Activated CD8-positive, alpha-beta memory T cell treated with anti-CD3 and anti-CD28 coated beads for 48 hours (primary cell): ENCODE measurements around the gene CAMK2A.

ENCODE experiments used
- DNase-seq, 3 experiments: peaks; one replicate each; pipeline ENCODE4 v3.0.0-alpha.2; 2020; ENCODE audit warnings: low read depth in 2 of 3, low spot score in 2 of 3

The CAMK2A gene

DNA sequence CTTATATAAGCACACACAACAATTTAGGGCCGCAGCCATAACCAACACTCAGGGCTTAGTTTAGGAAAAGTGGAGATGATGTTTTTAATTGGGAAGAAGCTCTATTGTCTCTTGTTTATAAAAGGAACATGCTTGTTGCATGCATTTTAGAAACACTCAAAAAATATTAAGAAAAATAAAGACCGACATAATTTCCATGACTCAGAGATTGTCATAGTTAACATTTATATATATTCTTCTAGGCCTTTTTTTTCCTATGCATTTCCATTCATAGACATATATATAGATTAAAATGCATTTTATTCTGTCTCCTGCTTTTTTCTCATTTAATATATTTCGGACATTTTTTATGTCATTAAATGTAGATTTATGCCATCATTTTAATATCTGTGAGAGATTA is 26.7 kb upstream of the CAMK2A start:
- no peak for DNase-seq

DNA sequence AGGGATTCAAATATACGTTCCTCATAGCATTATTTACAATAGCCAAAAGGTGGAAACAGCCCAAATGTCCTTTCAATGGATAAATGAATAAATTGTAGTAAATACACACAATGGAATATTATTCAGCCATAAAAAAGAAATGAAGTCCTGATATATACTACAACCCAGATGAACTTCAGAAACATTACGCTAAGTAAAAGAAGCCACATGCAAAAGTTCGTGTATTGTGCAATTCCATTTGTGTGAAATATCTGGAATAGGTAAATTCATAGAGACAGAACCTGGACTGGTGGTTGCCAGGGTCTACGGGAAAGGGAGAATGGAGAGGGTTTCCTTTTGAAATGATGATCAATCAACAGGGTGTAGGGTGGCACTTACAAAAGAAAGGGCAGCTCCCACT is 25.7 kb upstream of the CAMK2A start:
- no peak for DNase-seq

- no peak for DNase-seq
These were observed 24.5 kb upstream of the CAMK2A start for GRCh38 chr5:150313921-150314716.

DNA sequence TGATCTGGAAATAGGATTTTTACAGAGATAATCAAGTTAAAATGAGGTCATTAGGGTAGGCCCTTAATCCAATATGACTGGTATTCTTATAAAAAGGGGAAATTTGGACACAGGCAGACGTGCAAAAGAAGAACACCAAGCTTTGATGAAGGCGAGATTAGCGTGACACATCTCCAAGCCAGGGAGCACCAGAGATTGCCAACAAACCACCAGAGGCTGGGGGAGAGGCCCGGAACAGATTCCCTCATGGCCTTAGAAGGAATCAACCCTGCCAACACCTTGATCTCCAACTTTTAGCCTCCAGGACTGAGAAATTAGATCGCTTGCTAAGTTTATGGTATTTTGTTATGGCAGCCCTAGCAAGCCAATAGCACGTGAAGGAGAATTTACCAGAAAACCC is 23.9 kb upstream of the CAMK2A start:
- no peak for DNase-seq

DNA sequence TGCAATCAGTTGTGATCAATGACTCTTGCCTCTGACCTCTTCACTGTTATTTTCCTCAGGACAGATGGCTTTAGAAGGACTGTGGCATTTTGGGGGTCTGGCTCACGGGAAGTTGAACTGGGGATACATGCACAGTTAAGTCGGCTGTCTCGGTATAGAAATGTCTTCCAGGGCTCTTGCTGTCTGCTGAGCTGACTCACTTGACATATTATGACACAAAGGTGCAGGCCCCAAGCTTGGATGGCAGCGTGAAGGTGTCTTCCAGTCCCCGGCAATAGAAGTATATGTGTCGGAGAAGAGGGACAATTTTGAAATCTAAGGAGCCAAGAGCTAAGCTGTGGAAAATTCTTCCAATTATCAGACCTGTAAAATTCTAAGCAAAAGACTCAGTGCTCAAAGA is 22.9 kb upstream of the CAMK2A start:
- no peak for DNase-seq

DNA sequence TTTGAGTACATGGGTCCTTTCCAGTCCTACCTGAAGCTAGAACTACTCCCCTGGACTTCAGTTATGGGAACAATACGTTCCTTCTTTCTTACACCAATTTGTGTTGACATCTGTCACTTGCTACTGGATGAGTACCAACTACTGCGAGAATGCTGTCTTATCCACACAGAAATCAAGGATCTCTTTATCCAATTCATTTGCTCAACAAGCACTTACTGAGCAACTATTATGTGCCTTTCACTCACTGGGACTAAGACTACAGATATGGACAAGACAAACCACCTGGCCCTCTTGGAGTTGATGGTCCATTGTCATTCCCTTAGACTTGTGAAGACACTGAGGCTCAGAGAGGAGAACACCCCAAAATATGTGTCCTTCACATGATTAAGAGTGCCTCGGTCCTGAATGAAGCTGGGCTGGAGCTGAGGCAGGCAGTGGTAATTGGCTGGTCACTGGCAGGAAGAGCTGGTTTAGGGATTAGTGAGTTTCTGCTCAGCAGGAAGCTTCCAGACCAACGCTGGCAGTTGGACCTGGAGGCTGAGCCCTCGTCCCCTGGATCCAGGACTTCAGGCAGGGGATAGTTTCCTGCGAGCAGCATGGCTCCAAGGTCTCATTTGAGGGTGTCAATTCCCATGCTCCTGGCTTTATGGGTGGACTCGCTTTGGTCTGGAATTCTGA is 21.6 kb upstream of the CAMK2A start:
- no peak for DNase-seq

DNA sequence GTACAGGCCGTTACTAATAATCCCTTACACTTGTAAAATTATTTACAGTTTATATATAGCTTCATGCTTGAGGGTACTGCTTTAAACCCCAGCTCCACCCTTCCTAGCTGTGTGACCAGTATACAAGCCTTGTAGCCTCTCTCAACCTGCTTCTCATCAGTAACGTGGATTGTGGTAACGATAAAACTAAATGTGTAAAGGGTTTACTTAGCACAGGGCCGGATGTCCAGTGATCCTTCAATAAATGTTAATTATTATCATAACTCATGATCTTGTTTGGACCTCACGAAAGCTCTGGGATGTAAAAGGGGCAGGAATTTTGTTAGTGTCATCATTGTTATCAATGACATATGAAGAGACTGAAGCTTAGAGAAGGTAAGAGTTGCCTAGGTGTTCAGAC is 20.7 kb upstream of the CAMK2A start:
- DNase-seq, result no peak

GRCh38 chr5:150309886-150310239 is 20.3 kb upstream of the CAMK2A start:
- no peak for DNase-seq

GRCh38 chr5:150309101-150309885 is 19.7 kb upstream of the CAMK2A start:
- DNase-seq, result no peak

DNA sequence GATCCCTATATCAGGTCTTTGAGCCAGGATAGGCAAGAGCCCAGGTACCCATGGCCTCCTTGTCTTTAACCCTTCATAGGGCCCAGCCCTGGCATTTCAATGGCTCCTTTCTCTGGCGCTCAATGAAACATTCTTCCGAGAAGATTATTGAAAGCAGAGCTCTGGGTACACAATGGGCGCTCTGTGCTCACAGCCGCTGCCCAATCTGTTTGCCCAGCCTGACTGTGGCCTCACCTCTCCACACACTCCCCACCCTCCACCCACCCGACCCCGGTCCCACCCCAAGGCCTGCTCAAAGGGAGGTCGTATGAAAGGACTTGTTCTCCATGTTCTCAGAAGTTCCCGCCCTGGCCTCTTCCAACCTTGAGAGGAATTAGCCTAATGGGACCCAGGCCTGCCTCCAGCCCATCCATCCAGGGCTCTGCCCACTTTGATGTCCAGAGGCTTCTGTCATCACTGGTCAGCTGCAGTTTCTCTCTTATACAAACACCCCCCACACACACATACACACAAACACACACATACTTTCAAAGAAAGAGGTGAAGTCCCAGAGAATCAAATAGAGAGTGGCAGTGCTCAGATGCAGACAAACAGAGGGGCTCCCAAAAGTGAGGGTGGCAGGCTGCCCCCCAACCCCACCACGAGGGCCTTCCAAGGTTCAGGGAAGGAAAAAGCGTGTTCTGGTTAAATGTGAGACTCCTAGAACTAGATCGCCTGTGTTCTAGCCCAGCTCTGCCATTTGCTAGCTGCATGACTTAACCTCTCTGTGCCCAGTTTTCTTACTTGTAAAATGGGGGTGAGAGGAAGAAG is 18.2 kb upstream of the CAMK2A start:
- no peak for DNase-seq

DNA sequence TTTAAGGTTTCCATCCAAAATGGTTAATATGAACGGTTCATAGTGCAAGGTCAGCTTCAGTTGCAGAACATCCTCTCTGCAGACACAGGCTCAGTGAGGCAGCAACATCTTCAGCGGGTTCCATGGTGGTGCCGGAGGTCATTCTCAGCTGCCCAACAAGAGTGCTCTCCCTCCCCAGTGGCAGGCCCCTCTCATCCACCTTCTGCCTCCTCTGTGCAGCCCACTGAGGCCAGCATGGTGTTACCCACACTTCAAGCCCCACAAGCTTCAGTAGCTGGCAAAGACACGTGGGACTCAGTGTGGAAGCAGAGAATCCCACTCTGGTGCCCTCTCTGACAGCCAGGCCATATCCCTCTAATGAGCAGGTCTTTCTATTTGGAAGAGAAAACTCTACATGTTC is 17.2 kb upstream of the CAMK2A start:
- no peak for DNase-seq

DNA sequence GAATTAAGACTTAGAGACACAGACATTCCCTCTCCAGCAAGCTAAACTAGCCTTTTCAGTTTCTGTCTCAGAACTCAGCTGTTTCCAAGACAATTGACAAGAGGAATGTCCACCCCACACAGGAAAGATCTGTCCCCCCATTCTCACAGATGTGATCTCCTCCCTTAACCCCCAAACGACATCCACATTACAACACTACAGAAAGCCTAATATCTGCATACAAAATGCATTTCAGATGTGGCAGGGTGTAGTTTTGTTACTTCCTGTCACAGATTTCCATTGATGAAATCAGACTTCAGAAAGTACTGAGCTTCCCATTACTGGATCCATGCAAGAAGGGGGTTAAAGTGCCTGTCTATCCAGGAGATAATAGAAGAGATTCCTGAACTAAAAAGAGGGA is 16.0 kb upstream of the CAMK2A start:
- no peak for DNase-seq

- DNase-seq, result no peak
These were observed 15.5 kb upstream of the CAMK2A start for GRCh38 chr5:150305095-150305494.

DNA sequence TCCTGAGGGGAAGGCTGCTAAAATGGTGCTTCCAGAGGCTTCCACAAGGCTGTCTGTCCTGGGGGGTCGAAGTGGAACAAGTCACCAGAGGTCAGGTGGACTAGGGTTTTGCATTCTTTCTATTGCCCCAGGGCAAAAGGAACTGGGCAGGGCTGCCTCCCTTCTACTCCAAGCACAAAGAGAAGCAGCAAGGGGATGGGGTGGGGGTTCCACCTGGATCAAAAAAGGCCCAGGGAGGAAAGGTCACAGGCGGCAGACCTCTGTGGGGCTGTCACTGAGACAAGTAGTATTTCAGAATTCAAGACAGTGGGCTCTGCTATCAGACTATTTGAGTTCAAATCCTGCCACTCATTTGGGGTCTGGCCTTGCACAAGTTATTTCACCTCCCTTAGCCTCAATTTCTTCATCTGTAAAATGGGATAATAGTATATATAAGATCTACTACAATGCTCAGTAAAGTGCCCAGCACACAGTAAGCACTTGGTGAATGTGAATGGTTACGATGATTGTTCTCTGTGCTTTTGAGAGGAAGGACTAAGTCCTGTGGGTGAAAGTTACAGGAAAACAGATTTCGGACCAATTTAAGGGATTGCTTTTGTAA is 15.0 kb upstream of the CAMK2A start:
- no peak for DNase-seq

DNA sequence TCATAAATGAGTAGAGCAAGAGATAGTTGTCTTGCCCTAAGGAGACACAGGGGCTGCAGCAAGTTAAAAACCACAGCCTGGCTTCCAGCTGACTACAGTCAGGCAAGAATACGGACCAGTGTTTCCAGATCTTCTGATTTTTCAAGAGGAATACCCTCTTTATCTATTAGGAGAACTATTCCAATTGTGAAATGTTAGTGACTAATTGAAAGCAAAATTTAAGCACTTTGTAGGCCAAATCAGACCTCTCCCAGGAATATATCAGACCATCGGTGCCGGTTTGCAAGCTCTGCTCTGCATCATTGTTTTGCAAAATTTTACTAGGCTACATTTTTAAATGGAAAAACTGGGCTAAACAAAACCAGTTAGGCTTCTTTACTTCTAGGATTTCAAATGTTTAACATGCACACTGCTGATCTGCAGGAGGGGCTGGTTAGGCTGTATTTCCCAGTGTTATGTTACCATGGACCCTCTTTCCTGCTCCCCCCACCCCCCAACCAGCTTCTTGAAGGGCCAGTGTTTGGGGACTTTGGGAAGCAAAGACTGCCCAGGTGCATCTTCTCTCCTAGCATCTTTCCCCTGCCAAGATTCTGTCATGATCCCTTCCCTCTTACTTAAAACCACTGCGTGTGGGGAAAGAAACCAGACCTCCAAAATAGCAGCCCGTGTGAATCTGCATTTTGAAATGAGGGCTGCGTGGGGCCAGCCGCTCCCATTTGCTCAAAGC is 14.2 kb upstream of the CAMK2A start:
- DNase-seq, result no peak

DNA sequence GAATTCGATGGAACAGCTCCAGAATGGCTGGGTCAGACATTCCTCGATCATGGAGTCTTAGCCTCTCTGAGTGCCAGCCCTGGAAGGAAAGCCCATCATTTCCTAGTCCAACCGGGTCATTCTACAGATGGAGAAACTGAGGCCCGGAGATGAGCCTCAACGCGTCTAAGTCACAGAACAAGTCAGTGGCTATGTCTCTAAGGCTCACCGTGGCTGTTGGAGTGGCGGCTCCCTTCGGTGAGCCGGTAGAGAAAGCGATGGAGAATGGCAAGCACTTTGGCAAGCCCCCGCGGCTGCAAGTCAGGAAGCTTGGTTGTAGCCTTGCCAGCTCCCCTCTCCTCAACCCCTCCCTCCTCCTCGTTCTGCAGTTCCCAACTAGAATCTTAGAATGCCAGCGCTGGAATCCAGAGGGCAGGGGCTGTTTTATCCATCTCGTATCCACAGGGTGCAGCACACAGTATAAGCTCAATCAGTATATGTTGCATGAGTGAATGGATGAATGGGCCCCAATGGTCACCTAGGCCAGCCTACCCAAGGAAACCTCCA is 13.6 kb upstream of the CAMK2A start:
- no peak for DNase-seq

DNA sequence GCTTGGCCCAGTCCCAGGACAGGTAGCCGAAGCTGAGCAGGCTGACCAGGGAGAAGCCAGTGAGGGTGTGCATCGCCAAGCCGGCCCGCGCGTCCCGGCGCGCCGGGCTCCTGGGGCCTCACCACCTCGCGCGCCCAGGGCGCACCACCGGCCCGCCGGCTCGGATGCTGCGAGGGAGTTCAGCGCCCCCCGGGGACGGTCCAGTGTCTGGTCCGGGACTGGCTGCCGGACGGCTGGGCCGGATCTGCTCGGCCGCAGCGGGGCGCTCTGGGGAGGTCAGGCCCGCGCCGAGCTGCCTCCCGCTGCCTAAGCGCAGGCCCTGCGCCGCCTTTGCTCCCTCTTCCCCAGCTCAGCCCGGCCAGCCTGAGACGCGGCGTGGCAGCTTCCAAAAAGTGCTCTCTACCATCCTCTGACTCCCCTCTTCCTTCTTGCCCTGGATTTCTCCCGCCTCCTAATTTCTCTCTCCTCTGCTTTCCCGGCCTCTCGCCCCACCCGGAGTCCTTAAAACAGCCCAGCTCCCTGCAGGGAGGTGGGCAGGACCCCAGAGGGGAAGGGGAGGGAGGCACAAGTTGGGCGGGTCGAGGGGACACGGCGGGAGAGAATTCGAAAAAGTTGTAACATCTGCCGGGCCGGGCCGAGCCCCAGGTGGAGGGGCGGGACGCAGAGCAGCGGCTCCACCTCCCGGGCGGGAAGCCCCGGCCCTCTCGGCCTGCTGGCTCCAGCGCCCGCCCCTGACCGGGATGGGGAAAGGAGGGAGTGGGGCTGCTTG is 12.9 kb upstream of the CAMK2A start, which contains the start of gene ARSI:
ARSI (minus strand) TSS at position 605 of the 769 bp plus-strand sequence; CDS start at position 73, 532 bp downstream.
- no peak for DNase-seq

GRCh38 chr5:150301901-150302300 is 12.3 kb upstream of the CAMK2A start:
- no peak for DNase-seq

- no peak for DNase-seq
These were observed 11.6 kb upstream of the CAMK2A start for GRCh38 chr5:150301170-150301505.
